Fibroblast of lung (primary cell): ENCODE results near the gene CLINT1.
"Not testable (repeated sequence)": the region's sequence is repeated elsewhere in the genome, so short reads cannot be mapped to it uniquely, and the experiment has no call there.

ENCODE experiments used
- CTCF ChIP-seq, 2 donors: IDR thresholded peaks in 1 of 2; conservative IDR thresholded peaks in 1 of 2; 1 replicate in 1 of 2; 2 replicates in 1 of 2; pipeline ENCODE4 v1.5.1; 2011 to 2012; ENCODE audit warnings: low read length in 2 of 2, control low read depth in 1 of 2, inconsistent platforms in 1 of 2, low read depth in 1 of 2, mild to moderate bottlenecking in 1 of 2
- EZH2 ChIP-seq: IDR thresholded peaks from 2 replicates; pipeline ENCODE4 v1.5.1; 2012; ENCODE audit warnings: low read length, control low read depth, mild to moderate bottlenecking; ENCODE audit errors: missing control alignments

GRCh38 chr5:157853365-157853764 is 5.6 kb downstream of the CLINT1 start:
- TF ChIP-seq CTCF (conservative IDR thresholded peaks at IDR 0.05 in 1 of 2, IDR thresholded peaks at IDR 0.05 in 1 of 2; ENCODE audit: low read depth in 1 of 2, low read length in 2 of 2); EZH2: not testable (repeated sequence)
